Colon (tissue), 2 donors: ENCODE data around the gene TOB1.

Source experiments
- FAIRE-seq: peaks from 2 replicates; lab custom pipeline; 2012; peaks lifted over from hg19 to GRCh38; lab: Jason Lieb, UNC
- donor health status: control.
- donor health status: control.

TOB1 gene

DNA sequence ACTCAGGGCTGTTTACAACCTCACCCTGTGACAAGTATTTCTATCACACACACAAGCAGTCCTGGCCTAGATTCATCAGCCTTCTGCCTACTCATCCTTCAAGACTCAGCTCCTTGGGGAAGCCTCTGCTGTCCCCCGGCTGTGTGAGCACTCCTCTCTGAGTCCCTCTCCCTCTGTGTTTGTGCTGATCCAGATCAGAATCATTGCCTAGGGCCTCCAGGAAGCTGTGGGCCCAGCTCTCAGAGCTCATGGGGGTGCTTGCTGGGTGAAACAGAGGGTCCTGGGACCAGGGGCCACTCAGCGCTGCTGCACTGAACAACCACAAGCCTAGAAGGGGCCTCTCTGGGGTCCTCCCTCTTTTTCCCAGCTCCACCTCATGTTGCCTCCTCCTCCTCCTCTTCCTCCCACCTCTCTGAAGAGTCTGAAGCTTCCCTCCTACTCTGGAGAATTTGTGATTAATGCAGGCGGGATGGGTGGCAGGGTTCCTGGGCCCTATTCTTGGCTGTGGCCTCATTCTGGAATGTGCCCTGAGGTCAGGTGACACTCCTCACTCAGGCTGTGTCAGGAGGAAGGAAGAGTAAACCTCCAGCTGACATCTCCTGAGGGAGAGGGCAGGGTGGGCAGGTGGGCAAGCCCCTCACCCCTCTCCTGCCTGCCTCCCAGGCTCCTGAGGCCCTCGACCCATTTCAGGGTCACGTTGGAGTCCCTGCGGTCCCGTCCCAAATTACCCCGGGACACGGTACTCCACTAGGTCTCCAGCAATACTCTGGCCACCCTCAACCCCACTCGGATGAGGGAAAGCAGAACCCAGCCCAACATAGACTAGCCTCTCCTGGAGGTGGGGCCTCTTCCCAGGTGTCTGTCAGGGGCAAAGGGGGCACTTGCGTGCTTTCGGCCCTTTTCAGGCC lies 20.7 kb downstream of the TOB1 start:
- FAIRE-seq: no peak

DNA sequence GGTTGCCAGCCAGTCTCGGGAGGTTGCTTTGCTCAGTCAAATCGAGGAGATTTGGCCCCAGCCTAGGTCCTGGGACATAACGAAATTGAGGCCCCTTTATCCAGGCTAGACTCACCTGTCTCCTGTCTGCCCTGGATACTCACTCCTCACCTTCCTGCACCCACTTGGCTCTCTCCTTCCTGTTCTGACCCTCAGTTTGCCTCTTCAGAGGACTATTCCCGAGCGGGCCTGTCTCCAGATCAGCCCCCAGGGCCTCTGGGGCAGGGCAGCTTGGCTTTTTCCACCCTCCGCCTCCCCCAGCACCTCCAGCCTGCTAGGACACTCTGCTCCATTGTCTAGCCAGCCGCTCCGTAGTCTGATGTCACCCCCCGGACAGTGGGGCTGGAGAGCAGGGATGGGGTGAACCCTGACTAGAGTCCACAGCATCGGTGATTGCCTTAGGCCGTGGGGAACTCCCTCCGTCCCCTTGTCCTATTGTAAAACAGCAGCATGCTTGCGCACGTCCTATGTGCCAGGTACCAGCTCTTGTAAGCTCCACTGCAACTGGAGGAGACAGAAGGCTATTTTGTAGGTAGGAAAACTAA lies 21.9 kb downstream of the TOB1 start:
- no peak for FAIRE-seq

DNA sequence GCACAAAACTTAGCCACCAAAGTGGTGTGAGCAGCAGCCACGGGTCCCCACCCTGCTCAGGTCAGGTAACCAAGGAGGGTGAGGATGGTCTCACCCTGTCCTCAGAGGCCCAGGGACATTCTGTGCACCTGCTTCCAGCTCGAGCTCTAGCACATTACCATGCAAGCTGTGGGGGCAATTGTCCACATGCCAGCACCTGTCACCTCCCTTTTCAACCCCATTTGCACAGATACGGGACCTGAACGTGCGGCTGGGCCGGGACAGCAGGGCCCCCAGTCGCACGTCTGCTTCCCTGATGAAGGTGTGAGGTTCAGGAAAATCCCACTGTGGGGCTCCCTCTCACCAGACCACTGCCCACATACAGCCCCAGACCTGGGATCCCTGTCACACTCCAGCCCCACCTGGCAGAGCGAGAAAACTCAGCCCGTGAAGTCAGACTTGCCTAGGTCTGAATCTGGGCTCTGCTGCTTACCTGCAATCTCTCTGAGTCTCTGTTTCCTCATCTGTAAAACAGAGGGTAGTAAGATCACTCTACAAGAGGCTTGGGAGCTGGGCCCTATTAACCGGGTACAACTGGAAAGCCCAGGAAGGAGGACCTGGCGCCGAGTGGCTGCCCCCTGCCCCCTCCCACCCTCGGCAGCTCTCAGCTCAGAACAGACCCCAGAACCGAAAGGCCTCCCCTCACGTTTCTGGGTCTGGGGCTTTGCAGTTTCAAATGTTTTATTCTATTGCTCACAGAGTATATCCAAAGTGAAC lies 22.8 kb downstream of the TOB1 start:
- FAIRE-seq: no peak

- FAIRE-seq: no peak
Measured at GRCh38 chr17:50842506-50843149, 23.5 kb downstream of the TOB1 start.

- FAIRE-seq: no peak
Measured at GRCh38 chr17:50841949-50842354, 24.2 kb downstream of the TOB1 start.

- FAIRE-seq: no peak
Measured at GRCh38 chr17:50841277-50841948, 24.7 kb downstream of the TOB1 start.

DNA sequence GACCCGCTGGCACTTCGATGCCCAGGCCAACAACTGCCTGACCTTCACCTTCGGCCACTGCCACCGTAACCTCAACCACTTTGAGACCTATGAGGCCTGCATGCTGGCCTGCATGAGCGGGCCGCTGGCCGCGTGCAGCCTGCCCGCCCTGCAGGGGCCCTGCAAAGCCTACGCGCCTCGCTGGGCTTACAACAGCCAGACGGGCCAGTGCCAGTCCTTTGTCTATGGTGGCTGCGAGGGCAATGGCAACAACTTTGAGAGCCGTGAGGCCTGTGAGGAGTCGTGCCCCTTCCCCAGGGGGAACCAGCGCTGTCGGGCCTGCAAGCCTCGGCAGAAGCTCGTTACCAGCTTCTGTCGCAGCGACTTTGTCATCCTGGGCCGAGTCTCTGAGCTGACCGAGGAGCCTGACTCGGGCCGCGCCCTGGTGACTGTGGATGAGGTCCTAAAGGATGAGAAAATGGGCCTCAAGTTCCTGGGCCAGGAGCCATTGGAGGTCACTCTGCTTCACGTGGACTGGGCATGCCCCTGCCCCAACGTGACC lies 25.8 kb downstream of the TOB1 start:
- no peak for FAIRE-seq

DNA sequence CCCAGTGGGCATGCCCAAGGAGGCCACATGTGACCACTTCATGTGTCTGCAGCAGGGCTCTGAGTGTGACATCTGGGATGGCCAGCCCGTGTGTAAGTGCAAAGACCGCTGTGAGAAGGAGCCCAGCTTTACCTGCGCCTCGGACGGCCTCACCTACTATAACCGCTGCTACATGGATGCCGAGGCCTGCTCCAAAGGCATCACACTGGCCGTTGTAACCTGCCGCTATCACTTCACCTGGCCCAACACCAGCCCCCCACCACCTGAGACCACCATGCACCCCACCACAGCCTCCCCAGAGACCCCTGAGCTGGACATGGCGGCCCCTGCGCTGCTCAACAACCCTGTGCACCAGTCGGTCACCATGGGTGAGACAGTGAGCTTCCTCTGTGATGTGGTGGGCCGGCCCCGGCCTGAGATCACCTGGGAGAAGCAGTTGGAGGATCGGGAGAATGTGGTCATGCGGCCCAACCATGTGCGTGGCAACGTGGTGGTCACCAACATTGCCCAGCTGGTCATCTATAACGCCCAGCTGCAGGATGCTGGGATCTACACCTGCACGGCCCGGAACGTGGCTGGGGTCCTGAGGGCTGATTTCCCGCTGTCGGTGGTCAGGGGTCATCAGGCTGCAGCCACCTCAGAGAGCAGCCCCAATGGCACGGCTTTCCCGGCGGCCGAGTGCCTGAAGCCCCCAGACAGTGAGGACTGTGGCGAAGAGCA lies 26.4 kb downstream of the TOB1 start:
- no peak for FAIRE-seq

- FAIRE-seq: no peak
Measured at GRCh38 chr17:50837980-50838954, 27.9 kb downstream of the TOB1 start.

- no peak for FAIRE-seq
Measured at GRCh38 chr17:50837286-50837979, 28.7 kb downstream of the TOB1 start.

- no peak for FAIRE-seq
Measured at GRCh38 chr17:50836826-50837225, 29.3 kb downstream of the TOB1 start.

DNA sequence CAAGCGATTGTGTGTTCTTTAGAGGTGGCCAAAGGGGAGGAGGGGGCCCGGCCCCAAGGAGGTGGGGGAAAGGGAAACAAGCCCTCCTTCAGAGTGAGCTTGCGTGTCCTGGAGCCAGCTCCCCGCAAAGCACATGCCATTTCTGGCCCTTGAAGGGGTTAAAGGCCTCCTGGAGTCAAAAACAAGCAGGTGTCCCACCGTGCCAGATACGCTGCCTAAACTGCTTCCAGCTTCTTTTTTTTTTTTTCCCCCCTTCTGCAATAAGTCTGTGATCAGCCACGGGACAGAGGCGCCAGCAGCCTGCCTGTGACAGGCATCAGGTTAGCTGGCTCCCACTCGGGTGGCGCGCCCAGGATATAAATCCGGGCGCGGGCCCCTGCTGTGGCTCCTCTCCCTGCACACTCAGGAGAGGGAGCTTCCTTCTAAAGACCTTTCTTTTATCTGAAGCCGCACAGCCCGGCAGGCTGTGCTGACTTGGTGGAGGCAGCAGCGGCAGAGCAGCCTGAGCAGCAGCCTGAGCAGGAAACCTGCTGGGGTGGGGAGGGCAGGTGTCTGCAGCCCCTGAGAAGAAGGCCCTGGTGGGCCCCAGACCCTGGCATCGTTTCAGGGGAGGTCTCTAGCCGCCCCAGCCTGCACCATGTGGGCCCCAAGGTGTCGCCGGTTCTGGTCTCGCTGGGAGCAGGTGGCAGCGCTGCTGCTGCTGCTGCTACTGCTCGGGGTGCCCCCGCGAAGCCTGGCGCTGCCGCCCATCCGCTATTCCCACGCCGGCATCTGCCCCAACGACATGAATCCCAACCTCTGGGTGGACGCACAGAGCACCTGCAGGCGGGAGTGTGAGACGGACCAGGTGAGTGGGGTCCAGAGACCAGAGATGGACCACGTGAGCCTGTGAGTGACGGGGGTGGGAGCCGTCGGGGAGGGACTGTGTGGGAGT lies 30.6 kb downstream of the TOB1 start, which contains the start of gene WFIKKN2:
TSS of gene WFIKKN2 (plus strand) at position 286 of the 934 bp plus-strand sequence. CDS start at position 638, 352 bp downstream.
- no peak for FAIRE-seq

DNA sequence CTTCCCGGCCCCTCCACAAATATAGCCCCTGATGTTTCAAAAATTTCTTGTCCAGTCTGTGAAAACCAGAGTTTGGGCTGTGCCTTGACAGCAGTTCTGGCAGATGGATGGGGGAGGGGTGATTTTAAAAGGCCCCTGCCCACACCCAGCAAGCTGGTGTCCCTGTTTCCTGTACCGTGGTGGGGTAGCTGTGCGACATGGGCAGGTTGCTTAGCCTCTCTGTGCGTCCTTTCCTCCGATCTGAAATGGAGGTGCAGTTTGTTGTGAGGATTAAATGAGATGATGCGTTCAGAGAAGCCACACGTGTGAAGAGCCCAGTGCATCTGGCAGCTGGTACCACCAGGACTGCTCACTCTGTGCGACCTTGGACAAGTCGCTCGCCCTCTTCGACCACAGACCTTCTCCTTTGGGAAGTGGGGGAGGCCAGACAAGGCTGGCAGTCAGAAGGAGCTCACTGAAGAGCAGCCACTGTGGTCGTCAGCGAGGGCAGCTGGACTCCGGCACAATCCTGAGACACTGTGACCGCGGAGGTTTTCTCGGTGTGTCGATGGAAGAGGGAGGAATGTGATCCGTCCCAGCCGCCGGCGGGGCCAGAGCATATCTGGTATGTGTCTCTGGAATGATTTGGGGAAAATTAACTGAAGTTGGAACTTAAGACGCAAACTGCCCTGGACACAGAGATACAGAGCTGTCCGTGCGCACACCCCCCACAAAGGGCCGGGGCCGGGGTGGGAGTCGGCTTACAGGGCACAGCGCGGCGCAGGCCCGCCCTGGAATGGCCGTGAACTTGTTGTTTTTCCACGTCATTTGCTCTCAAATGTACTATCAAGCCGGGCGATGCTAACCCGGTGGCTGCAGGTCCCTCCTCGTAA lies 31.5 kb downstream of the TOB1 start:
- no peak for FAIRE-seq

DNA sequence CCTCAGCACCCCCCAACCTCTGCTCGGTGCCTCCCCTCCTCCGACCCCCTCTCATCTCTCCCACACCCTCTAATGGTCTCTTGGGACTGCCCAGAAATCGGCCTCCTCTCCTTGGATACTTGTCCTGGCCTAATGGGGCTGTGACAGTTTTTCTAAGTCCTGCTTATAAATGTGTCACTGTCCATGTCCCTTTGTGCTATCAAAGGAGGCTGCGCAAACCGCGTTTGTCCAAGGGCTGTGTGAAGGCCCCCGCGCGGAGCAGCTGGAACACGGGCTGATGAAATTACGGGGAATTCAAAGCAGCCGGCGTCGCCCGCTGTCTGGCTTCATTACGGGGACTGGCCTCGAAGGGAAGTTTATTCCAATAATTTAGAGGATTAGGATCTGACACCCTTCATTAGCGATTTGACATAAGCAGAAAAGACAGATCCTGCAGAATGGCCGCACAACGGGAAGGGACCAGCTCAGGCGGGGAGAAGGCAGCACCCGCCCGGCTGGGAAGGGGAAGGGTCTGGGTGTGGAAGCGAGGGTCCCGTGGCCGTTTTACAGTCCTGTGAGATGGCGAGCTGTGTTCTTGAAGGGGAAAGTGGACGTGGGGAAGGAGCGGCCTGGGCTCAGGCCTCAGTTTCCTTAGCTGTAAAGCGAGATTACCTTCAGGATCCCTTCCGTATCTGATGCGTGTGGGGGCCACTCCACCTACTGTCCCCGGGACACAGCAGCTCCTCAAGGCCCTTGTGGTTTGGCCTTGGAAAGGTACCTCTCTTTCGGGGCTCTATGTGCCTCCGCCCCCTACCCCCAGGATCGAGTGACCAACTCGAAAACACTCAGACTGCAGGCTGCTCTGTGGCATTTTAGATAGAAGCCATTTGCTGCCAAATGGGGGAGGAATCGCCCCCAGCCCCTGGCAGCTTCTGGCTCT lies 32.4 kb downstream of the TOB1 start:
- no peak for FAIRE-seq

- no peak for FAIRE-seq
Measured at GRCh38 chr17:50832864-50833381, 33.2 kb downstream of the TOB1 start.
